ENCODE data around the gene LYRM2.
"Not testable (repeated sequence)": the region's sequence is repeated elsewhere in the genome, so short reads cannot be mapped to it uniquely, and the experiment has no call there.

The LYRM2 gene

GRCh38 chr6:89644864-89645263 is 6.3 kb upstream of the LYRM2 start:
- no peak overlapping the region for H3K4me2 ChIP-seq
- no peak overlapping the region for H2AFZ ChIP-seq (ENCODE audit: low read depth)
- no peaks in the 10 kb centered on the region for H3K27me3 ChIP-seq (ENCODE audit: insufficient read depth, low read depth)
- H4K20me1 ChIP-seq (ENCODE audit: insufficient read depth) = no peaks in the 10 kb centered on the region
- no peaks in the 10 kb centered on the region for H3K36me3 ChIP-seq (ENCODE audit: insufficient read depth)
- no peak overlapping the region for H3K9ac ChIP-seq
- no peaks in the 10 kb centered on the region for H3K79me2 ChIP-seq (ENCODE audit: insufficient read depth, low read depth)
- H3K4me3 ChIP-seq (IDR thresholded peaks at IDR 0.05; ENCODE audit: insufficient read depth, low read depth, low read length) = no peak overlapping the region
- no peak for TF ChIP-seq CTCF (conservative IDR thresholded peaks at IDR 0.05; ENCODE audit: low read depth, low read length)
- no peaks in the 10 kb centered on the region for H3K4me1 ChIP-seq (ENCODE audit: low read depth, poor library complexity, severe bottlenecking)
- H3K27ac ChIP-seq = no peak overlapping the region

- H2AFZ ChIP-seq (ENCODE audit: low read depth) = no peak overlapping the region
- H3K27me3 ChIP-seq (ENCODE audit: insufficient read depth, low read depth) = no peaks in the 10 kb centered on the region
- no peak overlapping the region for H3K4me3 ChIP-seq (IDR thresholded peaks at IDR 0.05; ENCODE audit: insufficient read depth, low read depth, low read length)
- H3K79me2 ChIP-seq (ENCODE audit: insufficient read depth, low read depth) = no peaks in the 10 kb centered on the region
- no peak overlapping the region for H3K4me2 ChIP-seq
- TF ChIP-seq CTCF (conservative IDR thresholded peaks at IDR 0.05; ENCODE audit: low read depth, low read length) = no peak
- no peaks in the 10 kb centered on the region for H3K36me3 ChIP-seq (ENCODE audit: insufficient read depth)
- no peaks in the 10 kb centered on the region for H4K20me1 ChIP-seq (ENCODE audit: insufficient read depth)
- H3K4me1 ChIP-seq (ENCODE audit: low read depth, poor library complexity, severe bottlenecking) = no peaks in the 10 kb centered on the region
- H3K9ac ChIP-seq = no peak overlapping the region
- no peak overlapping the region for H3K27ac ChIP-seq
These were observed 4.9 kb upstream of the LYRM2 start for GRCh38 chr6:89643406-89643805.

- Histone ChIP-seq H3K27ac (no peak overlapping the region), H3K36me3 (ENCODE audit: insufficient read depth) (no peaks in the 10 kb centered on the region)
These were observed 4.4 kb upstream of the LYRM2 start for GRCh38 chr6:89642956-89643355.

GRCh38 chr6:89641581-89641980 is 3.0 kb upstream of the LYRM2 start:
- not testable (repeated sequence) for H3K79me2 ChIP-seq (ENCODE audit: insufficient read depth, low read depth); H3K4me3 ChIP-seq (IDR thresholded peaks at IDR 0.05; ENCODE audit: insufficient read depth, low read depth, low read length)

More at GRCh38 chr6:89642956-89643355, 4.4 kb upstream of the LYRM2 start:
- Histone ChIP-seq H2AFZ (ENCODE audit: low read depth) (no peak overlapping the region), H4K20me1 (ENCODE audit: insufficient read depth) (no peaks in the 10 kb centered on the region), H3K79me2 (ENCODE audit: insufficient read depth, low read depth) (no peaks in the 10 kb centered on the region), H3K27me3 (ENCODE audit: insufficient read depth, low read depth) (no peaks in the 10 kb centered on the region), H3K4me3 (IDR thresholded peaks at IDR 0.05; ENCODE audit: insufficient read depth, low read depth, low read length) (no peak overlapping the region), H3K4me1 (ENCODE audit: low read depth, poor library complexity, severe bottlenecking) (no peaks in the 10 kb centered on the region), H3K9ac (no peak overlapping the region), H3K4me2 (no peak overlapping the region)
- TF ChIP-seq CTCF (conservative IDR thresholded peaks at IDR 0.05; ENCODE audit: low read depth, low read length) = no peak

GRCh38 chr6:89640804-89641203 is 2.3 kb upstream of the LYRM2 start:
- Histone ChIP-seq H2AFZ (ENCODE audit: low read depth) (no peak overlapping the region), H3K27me3 (ENCODE audit: insufficient read depth, low read depth) (no peaks in the 10 kb centered on the region), H3K4me2 (no peak overlapping the region), H3K36me3 (ENCODE audit: insufficient read depth) (no peaks in the 10 kb centered on the region), H3K79me2 (ENCODE audit: insufficient read depth, low read depth) (no peaks in the 10 kb centered on the region), H3K4me1 (ENCODE audit: low read depth, poor library complexity, severe bottlenecking) (peaks cover 7% of the 10 kb centered on the region), H3K4me3 (IDR thresholded peaks at IDR 0.05; ENCODE audit: insufficient read depth, low read depth, low read length) (no peak overlapping the region), H3K9ac (no peak overlapping the region), H4K20me1 (ENCODE audit: insufficient read depth) (no peaks in the 10 kb centered on the region), H3K27ac (no peak overlapping the region)
- TF ChIP-seq CTCF (conservative IDR thresholded peaks at IDR 0.05; ENCODE audit: low read depth, low read length) = no peak

More at GRCh38 chr6:89641581-89641980, 3.0 kb upstream of the LYRM2 start:
- not testable (repeated sequence) for H3K27me3 ChIP-seq (ENCODE audit: insufficient read depth, low read depth); H4K20me1 ChIP-seq (ENCODE audit: insufficient read depth); H3K36me3 ChIP-seq (ENCODE audit: insufficient read depth); H3K9ac ChIP-seq; H2AFZ ChIP-seq (ENCODE audit: low read depth); H3K4me1 ChIP-seq (ENCODE audit: low read depth, poor library complexity, severe bottlenecking); H3K4me2 ChIP-seq; H3K27ac ChIP-seq

Data from KMS-11 (cell line).